Esophagus muscularis mucosa (tissue), 3 donors: Measurements from ENCODE around the gene IRX3.

Experiments used
- CTCF ChIP-seq, 3 experiments: fragments of 200-600 bp in 2 of 3; fragments of 450-650 bp in 1 of 3; sonication (generic) in 2 of 3; IDR thresholded peaks; one replicate each; pipeline ENCODE4 v1.5.1; 2017 to 2019; ENCODE audit warnings: antibody characterized with exemption in 3 of 3, mild to moderate bottlenecking in 2 of 3, moderate library complexity in 1 of 3
- POLR2AphosphoS5 ChIP-seq, 2 donors: sonication (generic); formaldehyde crosslinking; IDR thresholded peaks; one replicate each; pipeline ENCODE4 v1.6.1; 2017; ENCODE audit warnings: antibody characterized with exemption in 2 of 2

GRCh38 chr16:54239456-54239855 lies 47.1 kb downstream of the IRX3 start:
- no peak for TF ChIP-seq CTCF (IDR thresholded peaks at IDR 0.05)
- TF ChIP-seq POLR2AphosphoS5 (IDR thresholded peaks at IDR 0.05): no peak
